GM12874 (cell line): ENCODE data around the gene ADAMTS6.

ENCODE experiments used
- TF ChIP-seq, protein P1 (sequence below): IDR thresholded peaks from 2 replicates; pipeline ENCODE4 v1.5.1; 2011; ENCODE audit warnings: low read depth, mild to moderate bottlenecking, control low read depth, low read length, moderate library complexity; ENCODE audit not compliant: insufficient read depth

ADAMTS6 gene

DNA sequence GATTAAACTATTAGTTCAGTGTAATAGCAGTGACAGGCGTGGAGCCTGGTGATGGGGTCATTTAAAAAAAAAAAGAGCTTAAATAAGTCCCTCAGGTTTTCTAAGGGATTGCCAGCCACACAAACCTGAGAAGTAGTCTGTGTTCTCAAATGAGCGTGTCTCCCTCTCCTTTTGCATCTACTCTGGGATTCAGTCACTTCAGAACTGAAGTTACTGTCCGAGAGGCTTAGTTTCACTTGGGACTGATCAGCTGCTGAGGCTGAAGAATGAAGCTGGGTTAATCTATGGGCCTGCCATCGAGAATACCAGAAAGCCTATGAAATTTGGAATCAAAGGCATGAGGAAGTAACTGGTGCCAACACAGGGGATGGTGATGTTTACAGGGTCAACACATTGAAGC lies 310.1 kb downstream of the ADAMTS6 start:
- TF ChIP-seq, protein P1, sequence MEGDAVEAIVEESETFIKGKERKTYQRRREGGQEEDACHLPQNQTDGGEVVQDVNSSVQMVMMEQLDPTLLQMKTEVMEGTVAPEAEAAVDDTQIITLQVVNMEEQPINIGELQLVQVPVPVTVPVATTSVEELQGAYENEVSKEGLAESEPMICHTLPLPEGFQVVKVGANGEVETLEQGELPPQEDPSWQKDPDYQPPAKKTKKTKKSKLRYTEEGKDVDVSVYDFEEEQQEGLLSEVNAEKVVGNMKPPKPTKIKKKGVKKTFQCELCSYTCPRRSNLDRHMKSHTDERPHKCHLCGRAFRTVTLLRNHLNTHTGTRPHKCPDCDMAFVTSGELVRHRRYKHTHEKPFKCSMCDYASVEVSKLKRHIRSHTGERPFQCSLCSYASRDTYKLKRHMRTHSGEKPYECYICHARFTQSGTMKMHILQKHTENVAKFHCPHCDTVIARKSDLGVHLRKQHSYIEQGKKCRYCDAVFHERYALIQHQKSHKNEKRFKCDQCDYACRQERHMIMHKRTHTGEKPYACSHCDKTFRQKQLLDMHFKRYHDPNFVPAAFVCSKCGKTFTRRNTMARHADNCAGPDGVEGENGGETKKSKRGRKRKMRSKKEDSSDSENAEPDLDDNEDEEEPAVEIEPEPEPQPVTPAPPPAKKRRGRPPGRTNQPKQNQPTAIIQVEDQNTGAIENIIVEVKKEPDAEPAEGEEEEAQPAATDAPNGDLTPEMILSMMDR, result no peak

DNA sequence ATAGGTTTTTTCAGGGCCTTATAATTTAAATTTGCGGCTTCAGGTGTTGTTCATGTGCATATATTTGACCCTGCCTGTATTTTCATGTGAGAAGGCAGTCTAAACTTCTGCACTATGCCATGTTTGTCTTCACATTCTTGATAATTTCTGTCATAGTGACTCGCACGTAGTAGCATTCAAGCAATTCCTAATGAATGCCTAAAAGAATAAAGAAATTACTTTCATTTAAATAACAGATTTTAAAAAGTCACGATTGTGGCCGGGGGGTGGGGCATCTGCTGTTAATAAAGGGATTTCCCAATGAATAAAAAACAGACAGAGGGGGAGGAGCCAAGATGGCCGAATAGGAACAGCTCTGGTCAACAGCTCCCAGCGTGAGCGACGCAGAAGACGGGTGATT lies 318.0 kb downstream of the ADAMTS6 start:
- TF ChIP-seq, protein P1, result no peak

DNA sequence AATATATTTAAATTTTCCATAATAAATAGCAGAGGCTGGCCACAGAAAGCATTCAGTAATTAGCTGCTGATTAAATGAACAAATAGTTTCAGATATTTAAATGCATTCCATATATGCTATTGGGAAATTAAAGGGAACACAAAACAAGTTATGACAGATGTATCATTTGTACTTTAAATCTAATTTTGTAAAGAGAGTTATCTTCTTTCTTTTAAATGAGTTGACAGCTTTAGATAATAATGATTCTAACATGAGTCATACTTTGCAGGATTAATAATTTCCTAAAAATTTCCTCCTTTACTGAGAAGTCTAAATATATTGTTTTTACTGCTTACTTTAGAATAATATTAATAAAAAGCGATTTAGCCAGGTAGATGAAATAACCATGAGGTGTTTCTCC lies 320.1 kb downstream of the ADAMTS6 start:
- TF ChIP-seq, protein P1, result no peak

DNA sequence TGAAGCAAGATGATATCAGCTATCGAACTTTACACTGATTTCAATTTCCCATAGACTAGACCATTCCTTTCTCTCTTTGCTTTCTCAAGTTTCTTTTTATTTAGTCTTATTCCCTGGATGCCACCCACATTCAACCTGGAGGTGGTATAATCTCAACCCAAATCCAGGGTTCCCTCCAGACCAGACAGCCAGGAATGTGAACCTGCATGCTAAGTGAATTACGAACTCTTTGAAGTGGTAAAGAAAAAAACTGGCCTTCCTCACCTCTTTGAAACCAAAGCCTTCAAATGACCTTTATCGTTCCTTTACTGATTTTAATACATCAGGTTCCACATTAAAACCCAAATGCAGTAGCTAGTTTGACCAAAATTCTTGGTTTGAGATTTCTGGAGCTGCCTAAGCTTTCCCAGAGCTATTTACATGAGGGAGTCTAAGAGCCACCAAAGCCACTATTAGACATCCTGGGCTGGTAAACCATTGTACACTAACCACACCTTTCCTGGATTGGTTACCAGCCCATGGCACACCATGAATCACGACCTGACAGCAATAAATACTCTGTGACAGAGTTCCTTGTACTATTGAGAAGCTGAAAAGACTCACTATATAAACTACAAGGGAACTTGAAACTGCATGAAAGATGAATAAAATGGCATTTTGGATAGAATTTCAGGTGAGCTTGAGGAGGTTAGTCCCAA lies 323.7 kb downstream of the ADAMTS6 start:
- TF ChIP-seq, protein P1, result no peak

DNA sequence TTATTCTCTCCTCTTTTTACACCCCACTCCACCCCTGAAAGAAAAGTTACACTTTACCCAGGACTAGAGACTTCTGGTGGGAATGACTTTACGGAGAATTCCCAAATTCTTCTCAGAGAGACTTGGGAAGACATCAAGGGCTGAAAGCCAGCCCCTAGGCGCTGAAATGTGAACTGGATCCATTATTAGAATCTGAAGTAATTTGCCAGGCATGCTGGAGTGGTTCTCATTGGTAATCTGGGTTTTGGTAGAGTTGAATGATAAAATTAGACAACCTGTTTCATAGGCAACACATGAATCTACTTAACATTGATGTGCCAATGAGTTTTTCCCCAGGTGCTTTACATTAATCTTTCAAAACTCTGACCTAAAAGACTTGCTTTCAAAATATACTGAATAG lies 324.8 kb downstream of the ADAMTS6 start:
- TF ChIP-seq, protein P1, result no peak

DNA sequence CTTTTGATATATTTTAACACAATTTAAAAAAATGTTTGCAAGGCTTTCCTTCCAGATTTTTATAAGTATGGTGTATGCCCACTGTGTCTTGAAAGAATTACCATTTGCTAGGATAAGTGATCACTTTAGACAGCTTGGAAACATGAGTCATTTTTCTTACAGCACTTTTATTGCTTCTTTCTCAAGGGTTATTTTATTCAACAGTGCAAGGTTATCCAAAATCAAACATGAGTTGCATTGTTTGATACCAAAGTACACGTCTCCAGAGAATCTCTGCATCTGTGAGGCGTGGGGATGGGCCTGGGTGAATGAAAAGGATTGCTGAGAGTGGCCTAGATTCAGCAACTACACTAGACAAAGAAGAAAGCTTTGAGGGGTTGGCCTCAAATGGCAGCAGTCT lies 329.6 kb downstream of the ADAMTS6 start:
- TF ChIP-seq, protein P1, result no peak

DNA sequence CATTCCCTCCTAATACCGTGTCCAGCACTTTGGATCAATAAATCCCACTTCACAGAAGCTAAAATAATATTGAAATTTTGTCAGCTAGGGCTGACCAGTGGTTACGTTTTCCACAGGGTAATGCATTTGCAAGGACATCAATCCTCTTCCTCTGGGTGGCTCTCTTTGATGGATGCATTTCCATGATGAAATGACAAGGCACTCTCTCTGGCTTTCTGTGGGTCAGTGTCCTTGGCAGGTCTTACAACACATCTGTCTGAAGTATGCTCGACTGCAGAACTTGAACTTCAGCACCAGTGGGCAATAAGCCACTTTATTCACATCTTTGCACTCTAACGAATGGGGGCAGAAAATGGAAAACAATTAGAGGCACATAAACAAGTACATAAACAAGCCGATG lies 330.1 kb downstream of the ADAMTS6 start:
- TF ChIP-seq, protein P1, result no peak
